Mesenchymal stem cell (in vitro differentiated cells and primary cell): ENCODE measurements around the gene ARHGAP42.

Experiments used
- DNase-seq: peaks from one replicate; pipeline ENCODE4 v3.0.0-alpha.2; 2013
- H2AFZ ChIP-seq: one replicate; pipeline ENCODE4 v1.6.1; 2013; ENCODE audit warnings: low read depth, mild to moderate bottlenecking, control low read depth, inconsistent platforms, low read length, moderate library complexity
- H2AK5ac ChIP-seq: 2 replicates; pipeline ENCODE4 v1.6.1; 2013; ENCODE audit warnings: low read length, moderate library complexity, mild to moderate bottlenecking, inconsistent platforms; ENCODE audit not compliant: severe bottlenecking
- H2BK120ac ChIP-seq: one replicate; pipeline ENCODE4 v1.6.1; 2013; ENCODE audit warnings: low read depth, mild to moderate bottlenecking, inconsistent platforms, low read length, moderate library complexity
- H2BK12ac ChIP-seq, 2 experiments: one replicate each; pipeline ENCODE4 v1.6.1; 2013; ENCODE audit warnings: inconsistent platforms in 2 of 2, low read length in 2 of 2, mild to moderate bottlenecking in 2 of 2, moderate library complexity in 2 of 2, control low read depth in 1 of 2
- H2BK15ac ChIP-seq: one replicate; pipeline ENCODE4 v1.6.1; 2013; ENCODE audit warnings: mild to moderate bottlenecking, low read depth, inconsistent platforms; ENCODE audit not compliant: poor library complexity, severe bottlenecking
- H2BK5ac ChIP-seq: 2 replicates; pipeline ENCODE4 v1.6.1; 2013; ENCODE audit warnings: low read depth, mild to moderate bottlenecking, low read length, control low read depth, inconsistent platforms; ENCODE audit not compliant: poor library complexity, severe bottlenecking
- H3K14ac ChIP-seq, 2 experiments: one replicate each; pipeline ENCODE4 v1.6.1; 2013; ENCODE audit warnings: inconsistent platforms in 2 of 2, low read length in 2 of 2, control low read depth in 1 of 2, mild to moderate bottlenecking in 1 of 2, moderate library complexity in 1 of 2
- H3K18ac ChIP-seq, 2 experiments: one replicate each; pipeline ENCODE4 v1.6.1; 2013; ENCODE audit warnings: inconsistent platforms in 2 of 2, low read length in 2 of 2, control low read depth in 1 of 2, low read depth in 1 of 2, mild to moderate bottlenecking in 1 of 2
- H3K23ac ChIP-seq, 2 experiments: one replicate each; pipeline ENCODE4 v1.6.1; 2013; ENCODE audit warnings: inconsistent platforms in 2 of 2, low read length in 2 of 2, mild to moderate bottlenecking in 2 of 2, moderate library complexity in 2 of 2, control low read depth in 1 of 2
- H3K27ac ChIP-seq: 2 replicates; pipeline ENCODE4 v1.5.1; 2013; ENCODE audit warnings: mild to moderate bottlenecking, moderate library complexity, low read length, control low read depth, inconsistent platforms; ENCODE audit not compliant: poor library complexity, severe bottlenecking
- H3K27me3 ChIP-seq, 2 experiments: 2 replicates each; pipeline versions ENCODE4 v1.6.1 to v1.7.0; 2013; ENCODE audit warnings: low read length in 2 of 2, mild to moderate bottlenecking in 2 of 2, moderate library complexity in 2 of 2, control low read depth in 1 of 2, inconsistent platforms in 1 of 2; ENCODE audit not compliant: control insufficient read depth in 1 of 2, insufficient read depth in 1 of 2
- H3K36me3 ChIP-seq, 2 experiments: 2 replicates each; pipeline versions ENCODE4 v1.6.1 to v1.7.0; 2013; ENCODE audit warnings: low read length in 2 of 2, control low read depth in 1 of 2, inconsistent platforms in 1 of 2, low read depth in 1 of 2, mild to moderate bottlenecking in 1 of 2; ENCODE audit not compliant: insufficient read depth in 2 of 2, control insufficient read depth in 1 of 2
- H3K4ac ChIP-seq, 2 experiments: one replicate each; pipeline ENCODE4 v1.6.1; 2013; ENCODE audit warnings: inconsistent platforms in 2 of 2, low read length in 2 of 2, mild to moderate bottlenecking in 2 of 2, moderate library complexity in 2 of 2, control low read depth in 1 of 2, low read depth in 1 of 2
- H3K4me1 ChIP-seq: 2 replicates; pipeline ENCODE4 v1.6.1; 2013; ENCODE audit warnings: low read depth, low read length, control low read depth; ENCODE audit not compliant: control insufficient read depth, insufficient read depth
- H3K4me2 ChIP-seq: 2 replicates; pipeline ENCODE4 v1.6.1; 2013; ENCODE audit warnings: low read length, mild to moderate bottlenecking, inconsistent platforms; ENCODE audit not compliant: poor library complexity, severe bottlenecking
- H3K4me3 ChIP-seq, 2 experiments: 2 replicates each; pipeline versions ENCODE4 v1.5.1 to v1.7.0; 2013; ENCODE audit warnings: low read length in 2 of 2, mild to moderate bottlenecking in 2 of 2, control low read depth in 1 of 2, low read depth in 1 of 2; ENCODE audit not compliant: insufficient read depth in 1 of 2
- H3K79me1 ChIP-seq: replicated peaks from 2 replicates; pipeline ENCODE4 v1.6.1; 2013; ENCODE audit warnings: mild to moderate bottlenecking, control low read depth, low read length, inconsistent platforms; ENCODE audit not compliant: poor library complexity, severe bottlenecking
- H3K9ac ChIP-seq: 2 replicates; pipeline ENCODE4 v1.7.0; 2013; ENCODE audit warnings: mild to moderate bottlenecking, low read length, moderate library complexity
- H3K9me3 ChIP-seq: 2 replicates; pipeline ENCODE4 v1.7.0; 2013; ENCODE audit warnings: mild to moderate bottlenecking, low read length; ENCODE audit not compliant: control insufficient read depth
- H4K8ac ChIP-seq: one replicate; pipeline ENCODE4 v1.6.1; 2013; ENCODE audit warnings: inconsistent platforms, mild to moderate bottlenecking, low read length, moderate library complexity
- H4K91ac ChIP-seq: one replicate; pipeline ENCODE4 v1.6.1; 2013; ENCODE audit warnings: mild to moderate bottlenecking, low read length, inconsistent platforms
- WGBS: methylation state at CpG from one replicate; pipeline ENCODE4 v1.1.7; 2013; ENCODE audit warnings: mixed read lengths; 5-methylcytosine and 5-hydroxymethylcytosine counted together

ARHGAP42 gene

DNA sequence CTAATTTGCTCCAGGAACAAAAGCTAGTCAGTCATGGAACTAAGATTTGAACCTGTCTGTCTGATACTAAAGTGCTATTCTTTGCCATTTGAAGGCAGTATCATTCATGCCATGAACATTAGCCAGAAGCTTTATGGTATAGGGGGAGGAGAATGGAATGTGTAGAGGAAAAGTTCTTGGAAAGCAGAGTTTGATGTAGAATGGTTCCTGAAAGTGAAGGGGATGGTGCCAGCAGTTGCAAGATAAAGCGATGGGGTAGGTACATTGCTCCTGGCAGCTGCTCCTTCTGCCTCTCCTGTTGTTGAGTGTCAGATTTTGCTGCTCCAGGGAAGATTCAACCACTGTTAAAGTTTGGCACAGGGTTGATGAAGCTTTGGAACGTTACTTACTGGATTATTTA, 53.4 kb downstream of the ARHGAP42 start:
- no peak overlapping the region for H2BK15ac ChIP-seq
- peak overlapping the region; percentile 99 for H2AK5ac ChIP-seq
- no peak overlapping the region for H3K4me3 ChIP-seq
- H2BK5ac ChIP-seq = peak overlapping the region; percentile 44
- peaks cover 8% of the 10 kb centered on the region for H3K4me1 ChIP-seq
- H4K91ac ChIP-seq = peak overlapping the region; percentile 68
- no peaks in the 10 kb centered on the region for H3K27me3 ChIP-seq
- H2BK120ac ChIP-seq = no peak overlapping the region
- H3K4ac ChIP-seq = peak overlapping the region in 1 of 2 experiments; percentile 9
- peak overlapping the region in 1 of 2 experiments; percentile 93 for H2BK12ac ChIP-seq
- H3K79me1 ChIP-seq = peaks cover 3% of the 10 kb centered on the region
- peak overlapping the region; percentile 54 for H4K8ac ChIP-seq
- H3K18ac ChIP-seq = peak overlapping the region in 1 of 2 experiments; percentile 79
- peak; percentile 63 for DNase-seq
- peak overlapping the region; percentile 85 for H3K27ac ChIP-seq
- H3K9me3 ChIP-seq = no peaks in the 10 kb centered on the region
- peak overlapping the region; percentile 43 for H3K4me2 ChIP-seq
- no peak overlapping the region for H3K14ac ChIP-seq
- no peak overlapping the region for H3K23ac ChIP-seq
- 83% methylated on average over 2 of the region's 2 CpGs for WGBS
- no peak overlapping the region for H3K9ac ChIP-seq
- no peak overlapping the region for H2AFZ ChIP-seq
- peaks cover 0 to 3% of the 10 kb centered on the region in 2 experiments for H3K36me3 ChIP-seq

DNA sequence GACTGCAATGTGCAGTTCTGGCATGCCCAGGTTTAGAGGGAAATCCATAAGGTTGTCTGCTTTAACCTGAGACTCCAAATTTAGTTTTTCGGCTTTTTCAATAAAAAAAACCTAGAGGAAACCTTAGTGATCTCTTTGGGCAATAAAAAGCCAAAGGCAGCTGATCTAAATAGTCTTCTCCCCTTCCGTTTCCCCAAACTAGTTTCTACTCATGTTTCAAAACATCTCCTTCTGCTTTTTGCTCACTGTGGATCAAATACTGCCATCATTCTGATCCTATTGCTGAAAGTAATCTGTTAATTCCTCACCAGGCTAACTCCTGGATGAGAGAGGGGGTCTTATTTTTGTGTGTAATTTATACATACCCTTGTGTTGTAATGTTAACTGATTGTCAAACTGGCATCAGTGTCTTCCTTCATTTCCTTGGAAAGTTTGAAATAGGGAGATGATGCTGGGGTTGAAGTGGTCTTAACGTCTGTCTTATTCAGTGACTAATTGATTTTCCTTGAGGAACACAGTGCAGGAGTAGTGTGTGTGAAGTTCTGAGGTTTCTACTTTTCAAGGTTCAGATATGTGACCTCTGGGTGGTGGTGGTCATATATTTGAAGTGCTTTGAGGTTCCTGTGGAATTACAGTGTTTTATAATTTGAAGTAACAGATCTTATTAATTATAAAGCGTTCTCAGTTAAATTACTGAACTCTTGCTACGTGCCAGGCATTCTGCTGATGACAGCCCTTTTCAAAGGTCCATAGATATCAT, 55.0 kb downstream of the ARHGAP42 start:
- Histone ChIP-seq H4K91ac (no peak overlapping the region), H3K14ac (no peak overlapping the region), H2BK120ac (no peak overlapping the region), H3K23ac (no peak overlapping the region), H3K4me1 (peaks cover 7% of the 10 kb centered on the region), H3K79me1 (peaks cover 8% of the 10 kb centered on the region), H3K27ac (no peak overlapping the region), H2AK5ac (no peak overlapping the region), H3K27me3 (no peaks in the 10 kb centered on the region), H2BK15ac (no peak overlapping the region), H2BK12ac (no peak overlapping the region), H2BK5ac (no peak overlapping the region), H3K4ac (no peak overlapping the region), H3K9me3 (no peaks in the 10 kb centered on the region), H4K8ac (no peak overlapping the region), H3K4me3 (no peak overlapping the region), H3K4me2 (no peak overlapping the region), H3K9ac (no peak overlapping the region), H3K36me3 (peaks cover 0 to 3% of the 10 kb centered on the region in 2 experiments), H2AFZ (no peak overlapping the region), H3K18ac (no peak overlapping the region)
- DNase-seq = no peak
- WGBS = 83% methylated on average over 5 of the region's 5 CpGs

DNA sequence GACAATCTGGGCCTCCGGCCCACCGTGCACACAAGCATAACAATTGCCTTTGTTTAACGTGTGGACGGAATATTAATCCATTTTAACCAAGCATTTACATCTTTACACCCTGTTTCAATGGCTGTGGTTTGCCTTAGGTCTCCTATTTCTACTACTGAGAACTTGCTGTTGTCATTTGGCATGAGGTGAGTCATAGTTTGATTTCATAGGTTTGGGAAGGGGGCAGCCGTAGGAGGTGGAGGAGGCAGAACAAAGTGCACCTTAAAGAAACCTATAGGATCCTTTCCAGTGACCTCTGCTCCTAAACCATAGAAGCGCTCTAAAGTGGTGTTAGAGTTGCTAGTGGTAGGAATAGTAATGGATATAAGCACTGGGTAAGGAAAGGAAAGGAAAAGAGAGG, 59.4 kb downstream of the ARHGAP42 start:
- Histone ChIP-seq H3K4me3 (no peak overlapping the region), H2BK15ac (no peak overlapping the region), H2BK5ac (no peak overlapping the region), H3K4me1 (peaks cover under 1% of the 10 kb centered on the region), H3K14ac (no peak overlapping the region), H3K23ac (no peak overlapping the region), H3K4ac (no peak overlapping the region), H4K91ac (no peak overlapping the region), H2BK12ac (no peak overlapping the region), H4K8ac (no peak overlapping the region), H3K27me3 (no peaks in the 10 kb centered on the region), H3K36me3 (peaks cover 0 to 16% of the 10 kb centered on the region in 2 experiments), H3K9me3 (peaks cover 2% of the 10 kb centered on the region), H2BK120ac (no peak overlapping the region), H3K9ac (no peak overlapping the region), H3K27ac (no peak overlapping the region), H3K79me1 (peaks cover 24% of the 10 kb centered on the region), H3K4me2 (no peak overlapping the region), H2AK5ac (no peak overlapping the region), H3K18ac (no peak overlapping the region), H2AFZ (no peak overlapping the region)
- DNase-seq = no peak
- 93% methylated on average over 4 of the region's 6 CpGs for WGBS

- Histone ChIP-seq H3K23ac (no peak overlapping the region), H3K4me3 (no peak overlapping the region), H2BK5ac (no peak overlapping the region), H3K4me2 (no peak overlapping the region), H3K27ac (no peak overlapping the region), H2BK12ac (no peak overlapping the region), H3K36me3 (peaks cover 0 to 24% of the 10 kb centered on the region in 2 experiments), H2BK120ac (no peak overlapping the region), H4K8ac (no peak overlapping the region), H4K91ac (no peak overlapping the region), H2AFZ (no peak overlapping the region), H3K9ac (no peak overlapping the region), H2AK5ac (no peak overlapping the region), H3K9me3 (peaks cover 2% of the 10 kb centered on the region), H3K14ac (no peak overlapping the region), H3K4ac (no peak overlapping the region), H3K18ac (no peak overlapping the region), H2BK15ac (no peak overlapping the region), H3K79me1 (peaks cover 36% of the 10 kb centered on the region), H3K27me3 (no peaks in the 10 kb centered on the region), H3K4me1 (peaks cover 5% of the 10 kb centered on the region)
- WGBS = 92% methylated on average over 2 of the region's 4 CpGs
- no peak for DNase-seq
These were observed 61.1 kb downstream of the ARHGAP42 start for GRCh38 chr11:100748153-100748552.
